Stimulated activated CD4-positive, alpha-beta T cell treated with anti-CD3 and anti-CD28 coated beads, Interleukin-12 subunit alpha, Interleukin-12 subunit beta, amount 100 ng/mL, for 4 hours (primary cell): ENCODE measurements around the gene CD84.
A peak's percentile ranks its signal among the peaks of the same experiment; 100 is the strongest.
"Not testable (repeated sequence)": the region's sequence is repeated elsewhere in the genome, so short reads cannot be mapped to it uniquely, and the experiment has no call there.

ENCODE experiments used
- DNase-seq: peaks from one replicate; pipeline ENCODE4 v3.0.0-alpha.2; 2020

The CD84 gene

GRCh38 chr1:160567858-160568682, 11.2 kb downstream of the CD84 start:
- DNase-seq, result peak; percentile 51

GRCh38 chr1:160567341-160567740, 12.0 kb downstream of the CD84 start:
- DNase-seq, result no peak

GRCh38 chr1:160565564-160565963, 13.7 kb downstream of the CD84 start:
- no peak for DNase-seq

- not testable (repeated sequence) for DNase-seq
Observed at GRCh38 chr1:160563230-160563629, 16.1 kb downstream of the CD84 start.

- not testable (repeated sequence) for DNase-seq
Observed at GRCh38 chr1:160562745-160563144, 16.6 kb downstream of the CD84 start.

GRCh38 chr1:160560806-160561205, 18.5 kb downstream of the CD84 start:
- no peak for DNase-seq

GRCh38 chr1:160560045-160560705, 19.1 kb downstream of the CD84 start:
- DNase-seq, result no peak

- not testable (repeated sequence) for DNase-seq
Observed at GRCh38 chr1:160559437-160559836, 19.9 kb downstream of the CD84 start.

GRCh38 chr1:160558660-160559380, 20.5 kb downstream of the CD84 start:
- DNase-seq, result no peak

- DNase-seq, result no peak
Observed at GRCh38 chr1:160553778-160554177, 25.5 kb downstream of the CD84 start.

- no peak for DNase-seq
Observed at GRCh38 chr1:160552425-160552824, 26.9 kb downstream of the CD84 start.

- peak; percentile 57 for DNase-seq
Observed at GRCh38 chr1:160550572-160551034, 28.7 kb downstream of the CD84 start.

- DNase-seq, result no peak
Observed at GRCh38 chr1:160549665-160550006, 29.7 kb downstream of the CD84 start.

- no peak for DNase-seq
Observed at GRCh38 chr1:160548960-160549664, 30.2 kb downstream of the CD84 start.

- no peak for DNase-seq
Observed at GRCh38 chr1:160548183-160548582, 31.1 kb downstream of the CD84 start.

- DNase-seq, result no peak
Observed at GRCh38 chr1:160547422-160547821, 31.9 kb downstream of the CD84 start.

- no peak for DNase-seq
Observed at GRCh38 chr1:160546942-160547341, 32.4 kb downstream of the CD84 start.

- no peak for DNase-seq
Observed at GRCh38 chr1:160544647-160545046, 34.6 kb downstream of the CD84 start.

- DNase-seq, result no peak
Observed at GRCh38 chr1:160542303-160542945, 36.9 kb downstream of the CD84 start.

- no peak for DNase-seq
Observed at GRCh38 chr1:160541622-160542302, 37.5 kb downstream of the CD84 start.

GRCh38 chr1:160540859-160541233, 38.5 kb downstream of the CD84 start:
- no peak for DNase-seq
